ENCODE results near the gene PARD6A.

Gene PARD6A

GRCh38 chr16:67707210-67707609 is 46.5 kb downstream of the PARD6A start:
- DNase-seq (ENCODE audit: low read depth), result no peak
- no peak overlapping the region for H3K4me3 ChIP-seq (ENCODE audit: low read depth, low read length)
- TF ChIP-seq CTCF (IDR thresholded peaks at IDR 0.05; ENCODE audit: insufficient read depth, low read depth, low read length, missing control alignments), result no peak

- H3K4me3 ChIP-seq (ENCODE audit: low read depth, low read length), result no peak overlapping the region
- no peak for TF ChIP-seq CTCF (IDR thresholded peaks at IDR 0.05; ENCODE audit: insufficient read depth, low read depth, low read length, missing control alignments)
- DNase-seq (ENCODE audit: low read depth), result no peak
Measured at GRCh38 chr16:67707790-67708189, 47.0 kb downstream of the PARD6A start.

GRCh38 chr16:67708368-67708771 is 47.6 kb downstream of the PARD6A start:
- no peak for TF ChIP-seq CTCF (IDR thresholded peaks at IDR 0.05; ENCODE audit: insufficient read depth, low read depth, low read length, missing control alignments)
- no peak for DNase-seq (ENCODE audit: low read depth)
- no peak overlapping the region for H3K4me3 ChIP-seq (ENCODE audit: low read depth, low read length)

- TF ChIP-seq CTCF (IDR thresholded peaks at IDR 0.05; ENCODE audit: insufficient read depth, low read depth, low read length, missing control alignments), result no peak
- H3K4me3 ChIP-seq (ENCODE audit: low read depth, low read length), result no peak overlapping the region
- DNase-seq (ENCODE audit: low read depth), result no peak
Measured at GRCh38 chr16:67709050-67709449, 48.3 kb downstream of the PARD6A start.

- TF ChIP-seq CTCF (IDR thresholded peaks at IDR 0.05; ENCODE audit: insufficient read depth, low read depth, low read length, missing control alignments), result no peak
- DNase-seq (ENCODE audit: low read depth), result no peak
- H3K4me3 ChIP-seq (ENCODE audit: low read depth, low read length), result no peak overlapping the region
Measured at GRCh38 chr16:67710607-67711006, 49.8 kb downstream of the PARD6A start.

Data from GM12865 (cell line).